HUES48 (cell line): Measurements from ENCODE around the gene CCDC197.

Experiments used
- H3K27ac ChIP-seq: one replicate; pipeline ENCODE4 v1.7.0; 2013; ENCODE audit warnings: low read depth, low read length, inconsistent platforms
- H3K27me3 ChIP-seq: 2 replicates; pipeline ENCODE4 v1.6.1; 2013; ENCODE audit warnings: mild to moderate bottlenecking, low read length; ENCODE audit not compliant: control insufficient read depth, insufficient read depth
- H3K36me3 ChIP-seq: 2 replicates; pipeline ENCODE4 v1.6.1; 2013; ENCODE audit warnings: low read length; ENCODE audit not compliant: control insufficient read depth, insufficient read depth
- H3K4me1 ChIP-seq: 2 replicates; pipeline ENCODE4 v1.6.1; 2013; ENCODE audit warnings: mild to moderate bottlenecking, low read length; ENCODE audit not compliant: control insufficient read depth, insufficient read depth
- H3K4me3 ChIP-seq: 2 replicates; pipeline ENCODE4 v1.5.1; 2013; ENCODE audit warnings: mild to moderate bottlenecking, low read depth, low read length
- H3K9ac ChIP-seq: 2 replicates; pipeline ENCODE4 v1.6.1; 2013; ENCODE audit warnings: mild to moderate bottlenecking, low read depth, low read length, moderate library complexity
- H3K9me3 ChIP-seq: 2 replicates; pipeline ENCODE4 v1.6.1; 2013; ENCODE audit warnings: low read length; ENCODE audit not compliant: control insufficient read depth, insufficient read depth

The CCDC197 gene

DNA sequence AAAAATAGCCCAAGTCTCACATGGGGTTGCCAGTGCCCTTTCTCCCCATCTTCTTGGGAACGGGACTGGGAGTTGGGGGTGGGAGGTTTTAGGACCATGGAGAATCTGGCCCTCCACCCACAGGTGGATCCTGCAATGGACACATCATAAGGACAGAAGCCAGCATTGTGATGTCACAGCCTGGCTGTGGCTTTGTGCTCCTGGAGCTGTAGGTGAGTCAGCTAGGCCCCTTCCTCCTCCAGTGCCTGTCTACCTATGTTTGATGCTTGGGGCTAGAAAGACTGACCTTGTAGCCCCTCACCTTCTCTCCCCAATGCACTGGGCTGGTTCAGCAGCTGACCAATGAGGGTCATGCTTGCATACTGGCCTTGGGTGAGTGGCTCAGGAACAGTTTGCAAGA lies at the start of gene CCDC197:
Gene CCDC197, plus strand, starts transcription at position 220 of the 400 bp plus-strand sequence. CDS start 831 bp downstream, outside the sequence.
- no peak within 1 kb of the TSS for H3K4me3 ChIP-seq
- no peaks in the 10 kb centered on the region for H3K9me3 ChIP-seq
- H3K27me3 ChIP-seq, result peaks cover 4% of the 10 kb centered on the region; the same call in 1 of the 2 replicates
- H3K9ac ChIP-seq, result no peak within 1 kb of the TSS
- H3K4me1 ChIP-seq, result no peaks in the 10 kb centered on the region
- no peaks in the 10 kb centered on the region for H3K36me3 ChIP-seq
- no peak within 1 kb of the TSS for H3K27ac ChIP-seq

DNA sequence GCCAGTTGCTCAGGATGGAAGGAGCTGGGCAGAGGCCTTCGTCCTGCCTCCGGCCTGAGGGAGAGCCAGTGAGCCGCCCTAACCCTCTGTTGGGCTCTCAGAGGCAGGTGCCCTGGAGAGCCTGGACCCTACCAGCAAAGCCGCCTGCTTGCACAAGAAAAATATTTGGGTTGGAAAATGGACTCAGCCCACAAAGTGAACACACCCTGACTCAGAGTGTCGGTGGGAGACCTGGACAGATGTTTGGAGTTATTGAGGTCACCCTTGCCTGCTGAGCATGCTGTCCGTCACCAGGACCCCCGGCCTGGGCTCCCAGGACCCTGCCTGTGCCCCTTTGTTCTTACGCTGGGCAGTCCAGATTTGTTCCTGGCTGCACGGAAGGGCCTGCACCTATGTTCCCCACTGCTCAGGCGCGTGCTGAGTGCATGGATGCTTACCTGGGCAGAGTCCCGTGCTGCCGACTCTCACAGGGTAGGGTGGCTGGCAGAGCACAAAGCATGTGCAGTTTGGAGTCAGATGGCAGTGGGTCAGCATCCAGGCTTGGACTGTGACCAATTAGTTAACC lies 47.5 kb upstream of the CCDC197 start:
- H3K27ac ChIP-seq, result no peak overlapping the region
- no peaks in the 10 kb centered on the region for H3K9me3 ChIP-seq
- H3K27me3 ChIP-seq, result no peaks in the 10 kb centered on the region
- no peaks in the 10 kb centered on the region; the same call in 1 of the 2 replicates for H3K4me1 ChIP-seq
- H3K36me3 ChIP-seq, result no peaks in the 10 kb centered on the region
- H3K9ac ChIP-seq, result no peak overlapping the region
- no peak overlapping the region for H3K4me3 ChIP-seq

DNA sequence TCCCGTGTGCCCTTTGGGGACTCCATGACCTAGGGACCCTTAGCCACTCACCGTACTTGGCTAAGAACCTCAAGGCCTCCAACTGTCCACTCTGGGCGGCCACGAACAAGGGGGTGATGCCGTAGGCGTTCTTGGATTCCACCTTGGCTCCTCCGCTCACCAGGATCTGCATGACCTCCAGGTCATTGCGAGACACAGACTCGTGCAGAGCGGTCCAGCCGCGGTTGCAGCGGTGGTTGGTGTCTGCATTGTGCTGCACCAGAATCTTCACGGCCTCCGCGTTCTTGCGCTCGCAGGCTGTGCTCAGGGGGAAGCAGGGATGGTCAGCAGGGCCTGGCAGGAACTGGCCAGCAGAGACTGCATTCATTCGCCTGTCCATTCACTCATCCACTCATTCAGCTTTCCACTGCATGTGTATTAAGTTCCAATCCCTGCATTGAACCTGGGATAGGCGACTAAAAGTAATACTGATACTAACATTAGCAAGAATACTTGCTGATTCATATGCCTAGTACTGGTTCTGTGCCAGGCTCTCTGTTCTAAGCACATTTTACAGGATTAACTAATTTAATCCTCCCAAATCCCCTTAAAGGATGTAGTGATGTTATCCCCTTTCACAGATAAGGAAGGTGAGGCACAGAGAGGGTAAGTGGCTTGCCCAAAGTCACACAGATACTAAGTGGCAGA lies 46.0 kb upstream of the CCDC197 start:
- Histone ChIP-seq H3K27me3 (no peaks in the 10 kb centered on the region), H3K27ac (no peak overlapping the region), H3K36me3 (no peaks in the 10 kb centered on the region), H3K4me1 (peaks cover 4% of the 10 kb centered on the region; the same call in 1 of the 2 replicates), H3K9me3 (no peaks in the 10 kb centered on the region), H3K4me3 (no peak overlapping the region), H3K9ac (no peak overlapping the region)

DNA sequence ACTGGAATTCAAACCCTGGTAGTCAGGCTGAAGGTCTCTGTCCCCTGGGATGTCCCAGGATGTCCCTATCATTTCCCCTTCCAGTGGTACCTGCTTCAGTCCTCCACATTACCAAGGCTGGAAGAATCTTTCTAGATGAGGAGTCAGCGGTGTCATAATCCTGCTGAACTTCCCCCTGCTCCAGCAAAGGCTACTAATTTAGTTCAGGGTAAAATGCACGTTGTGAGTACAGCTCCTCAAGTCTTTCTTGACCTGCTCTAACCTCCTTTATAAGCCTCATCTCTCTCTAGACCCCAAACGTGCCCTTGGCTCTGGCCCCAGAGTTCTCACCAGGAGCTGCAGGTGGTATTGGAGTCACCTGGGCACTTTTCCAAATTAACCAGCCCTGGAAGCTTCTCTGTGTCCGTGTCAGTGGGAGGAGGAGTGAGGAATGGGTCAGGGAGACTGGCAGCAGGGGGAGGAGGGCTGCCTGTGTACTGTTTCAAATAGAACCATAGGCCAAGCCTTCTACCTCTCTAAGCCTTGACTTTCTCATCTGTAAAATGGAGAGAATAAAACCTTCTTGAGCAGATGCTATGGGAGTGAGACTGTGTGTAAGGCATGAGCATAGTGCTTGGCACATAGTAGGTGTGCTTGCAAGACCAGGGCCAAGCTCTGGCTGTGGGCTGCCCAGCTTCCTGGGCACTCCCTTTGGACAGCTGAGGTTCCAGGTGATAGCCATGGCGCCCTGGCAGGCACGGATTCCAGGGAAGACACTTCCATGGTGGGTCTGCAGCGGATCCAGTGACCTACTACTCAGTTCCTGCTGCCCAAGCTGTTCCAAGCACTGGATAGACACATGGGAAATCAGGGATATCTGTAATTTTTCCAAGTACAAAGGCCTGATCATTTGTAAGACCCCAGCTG lies 45.2 kb upstream of the CCDC197 start:
- H3K9me3 ChIP-seq, result no peaks in the 10 kb centered on the region
- H3K36me3 ChIP-seq, result no peaks in the 10 kb centered on the region
- peaks cover 12% of the 10 kb centered on the region; the same call in 1 of the 2 replicates for H3K4me1 ChIP-seq
- no peak overlapping the region for H3K4me3 ChIP-seq
- H3K27ac ChIP-seq, result no peak overlapping the region
- H3K9ac ChIP-seq, result no peak overlapping the region
- no peaks in the 10 kb centered on the region for H3K27me3 ChIP-seq

DNA sequence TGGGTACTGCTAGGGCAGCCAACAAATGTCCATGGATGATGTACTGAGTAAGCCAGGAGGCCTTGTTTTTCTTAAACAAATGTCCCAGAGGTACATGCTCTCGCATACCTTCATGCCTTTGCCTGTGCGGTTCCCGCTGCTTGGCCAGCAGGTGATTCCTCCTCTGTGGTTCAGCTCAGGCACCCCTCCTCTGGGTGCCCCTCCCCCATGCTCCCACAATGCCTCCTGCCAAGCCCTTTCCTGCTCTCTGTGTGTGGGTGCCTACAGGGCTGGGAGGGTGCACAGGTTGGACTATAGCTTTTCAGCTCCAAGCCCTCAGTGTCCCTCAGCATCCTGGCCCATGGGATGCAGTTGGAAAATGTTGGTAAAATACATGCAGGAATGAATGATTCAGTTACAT lies 44.3 kb upstream of the CCDC197 start:
- no peak overlapping the region for H3K4me3 ChIP-seq
- H3K36me3 ChIP-seq, result no peaks in the 10 kb centered on the region
- no peaks in the 10 kb centered on the region for H3K27me3 ChIP-seq
- no peak overlapping the region for H3K9ac ChIP-seq
- no peaks in the 10 kb centered on the region for H3K9me3 ChIP-seq
- H3K4me1 ChIP-seq, result peaks cover 13% of the 10 kb centered on the region; the same call in 1 of the 2 replicates
- H3K27ac ChIP-seq, result no peak overlapping the region

DNA sequence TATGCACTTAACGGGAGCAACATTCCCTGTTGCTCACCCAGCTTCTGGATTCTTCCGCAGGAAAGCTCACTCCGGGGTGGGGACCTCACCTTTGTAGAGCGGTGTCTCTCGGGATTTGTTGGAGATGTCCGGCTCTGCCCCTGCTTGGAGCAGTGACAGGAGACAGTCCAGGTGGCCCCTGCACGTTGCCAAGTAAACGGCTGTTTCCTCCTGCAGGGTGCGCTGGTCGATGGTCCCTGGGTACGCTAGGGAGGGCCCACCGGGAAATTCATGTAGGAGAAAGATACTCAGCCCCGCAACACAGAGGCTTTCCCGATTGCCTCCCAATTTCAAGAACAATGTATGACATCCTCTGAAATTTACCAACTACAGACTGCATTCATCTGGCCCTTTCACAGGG lies 43.8 kb upstream of the CCDC197 start:
- H3K27ac ChIP-seq, result no peak overlapping the region
- H3K4me1 ChIP-seq, result peaks cover 13% of the 10 kb centered on the region; the same call in 1 of the 2 replicates
- no peaks in the 10 kb centered on the region for H3K36me3 ChIP-seq
- H3K9ac ChIP-seq, result no peak overlapping the region
- no peak overlapping the region for H3K4me3 ChIP-seq
- H3K27me3 ChIP-seq, result no peaks in the 10 kb centered on the region
- H3K9me3 ChIP-seq, result no peaks in the 10 kb centered on the region

DNA sequence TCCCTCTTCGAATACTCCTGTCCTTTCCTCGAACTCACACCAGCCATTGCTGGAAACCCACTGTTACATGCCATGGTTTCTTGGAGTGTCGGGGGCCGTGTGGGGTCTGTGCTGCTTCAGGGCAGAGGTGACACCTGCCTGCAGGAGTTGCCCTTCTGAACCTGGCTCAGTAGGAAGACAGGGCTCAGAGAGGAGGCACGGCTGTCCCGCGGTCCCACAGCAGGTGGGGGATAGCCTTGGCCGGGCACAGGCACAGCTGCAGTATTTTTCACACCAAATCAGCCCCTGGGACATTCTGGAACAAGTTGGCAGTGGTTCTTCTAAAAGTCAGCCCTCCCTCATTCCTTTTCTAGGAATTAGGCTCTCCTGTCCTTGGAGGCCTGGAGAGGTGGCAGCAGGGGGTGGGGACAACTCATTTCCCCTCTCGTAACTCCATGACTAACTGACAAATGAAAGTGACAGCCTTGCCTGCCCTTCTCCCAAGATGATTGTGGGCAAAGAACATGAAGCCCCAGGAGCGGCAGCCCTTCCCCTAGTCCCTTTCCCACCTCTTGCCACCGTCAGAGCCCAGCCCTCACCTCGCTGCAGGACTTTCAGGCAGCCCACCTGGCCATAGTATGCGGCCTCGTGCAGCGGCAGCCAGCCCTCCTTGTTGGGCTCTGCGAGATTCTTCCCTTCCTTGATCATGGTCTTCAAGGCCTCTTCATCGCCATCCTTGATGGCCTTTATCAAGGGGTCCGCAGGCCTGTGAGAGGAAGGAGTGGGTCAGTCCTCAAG lies 43.2 kb upstream of the CCDC197 start:
- H3K27me3 ChIP-seq, result no peaks in the 10 kb centered on the region
- no peak overlapping the region for H3K9ac ChIP-seq

DNA sequence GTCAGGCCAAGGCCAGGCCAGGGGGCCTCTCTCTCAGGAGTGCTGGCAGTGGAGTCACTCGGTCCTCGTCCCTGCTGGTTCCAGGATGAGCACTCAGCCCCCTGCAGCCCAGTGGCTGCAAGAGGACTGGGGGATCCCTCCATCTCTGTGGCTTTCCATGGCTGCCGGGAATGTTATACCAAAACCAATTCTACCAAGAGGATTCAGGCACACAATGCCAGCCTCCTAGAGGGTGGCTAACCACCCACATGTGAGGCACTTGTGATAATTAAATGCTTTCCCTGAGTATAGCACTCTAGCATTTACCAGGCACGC lies 42.6 kb upstream of the CCDC197 start:
- Histone ChIP-seq H3K4me1 (peaks cover 14% of the 10 kb centered on the region; the same call in 1 of the 2 replicates), H3K4me3 (no peak overlapping the region), H3K36me3 (no peaks in the 10 kb centered on the region), H3K9me3 (no peaks in the 10 kb centered on the region), H3K9ac (no peak overlapping the region), H3K27me3 (no peaks in the 10 kb centered on the region), H3K27ac (no peak overlapping the region)

More for the DNA sequence above, 43.2 kb upstream of the CCDC197 start:
- no peak overlapping the region for H3K27ac ChIP-seq
- H3K9me3 ChIP-seq, result no peaks in the 10 kb centered on the region
- H3K36me3 ChIP-seq, result no peaks in the 10 kb centered on the region
- H3K4me1 ChIP-seq, result peaks cover 13% of the 10 kb centered on the region; the same call in 1 of the 2 replicates
- no peak overlapping the region for H3K4me3 ChIP-seq

DNA sequence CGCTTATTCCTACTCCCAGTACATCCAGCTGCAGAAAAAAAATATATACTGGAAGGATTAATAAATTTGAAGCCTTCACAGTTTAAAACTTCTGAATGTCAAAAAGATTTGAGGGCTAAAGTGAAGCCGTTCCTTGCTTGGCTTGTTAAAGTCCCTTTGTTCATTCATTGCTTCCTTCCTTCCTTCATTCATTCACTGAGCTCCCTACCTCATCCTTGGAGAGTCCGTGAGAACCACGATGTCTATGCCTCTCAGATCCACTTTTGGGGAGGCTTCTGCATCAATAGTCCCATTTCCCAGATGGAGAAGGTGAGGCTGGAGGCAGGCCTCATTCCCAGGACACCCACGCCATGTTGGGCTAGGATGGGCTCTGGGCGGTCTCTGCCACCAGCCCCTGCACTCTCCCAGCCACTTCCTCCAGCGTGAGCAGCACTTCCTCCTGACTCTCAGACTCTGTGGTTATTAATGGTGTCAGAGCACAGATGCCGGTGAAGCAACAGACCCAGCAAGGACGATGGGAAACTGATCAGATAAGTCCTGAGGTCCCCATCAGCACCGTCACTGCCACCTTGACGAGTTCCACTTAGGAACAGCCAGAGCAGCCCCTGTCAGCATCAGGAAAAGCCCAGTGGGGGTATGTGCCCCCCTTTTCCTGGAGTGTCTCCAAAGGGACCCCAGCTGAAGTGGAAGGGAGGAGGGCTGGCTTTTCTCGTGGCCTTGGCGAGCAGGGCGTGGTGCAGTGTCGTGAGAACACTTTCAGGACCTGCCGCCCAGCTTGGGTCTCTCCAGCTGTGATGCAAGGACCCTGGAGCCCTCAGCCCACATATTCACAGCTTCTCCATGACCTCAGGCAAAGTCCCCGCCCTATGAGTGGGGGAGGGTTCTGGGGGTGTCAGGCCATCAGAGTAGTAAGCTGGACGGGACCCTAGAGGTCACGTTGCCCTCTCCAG lies 41.9 kb upstream of the CCDC197 start:
- no peak overlapping the region for H3K27ac ChIP-seq
- H3K36me3 ChIP-seq, result no peaks in the 10 kb centered on the region
- peaks cover 15% of the 10 kb centered on the region; the same call in 1 of the 2 replicates for H3K4me1 ChIP-seq
- no peaks in the 10 kb centered on the region for H3K9me3 ChIP-seq
- H3K27me3 ChIP-seq, result no peaks in the 10 kb centered on the region
- H3K4me3 ChIP-seq, result no peak overlapping the region
- no peak overlapping the region for H3K9ac ChIP-seq
